ENCODE results near the gene NR1H4.
A peak's percentile ranks its signal among the peaks of the same experiment; 100 is the strongest.
"Not testable (repeated sequence)": the region's sequence is repeated elsewhere in the genome, so short reads cannot be mapped to it uniquely, and the experiment has no call there.

NR1H4 gene

GRCh38 chr12:100545092-100545491, 71.4 kb downstream of the NR1H4 start:
- H3K36me3 ChIP-seq (ENCODE audit: control insufficient read depth, insufficient read depth, low read length, severe bottlenecking) = no peaks in the 10 kb centered on the region
- no peak for DNase-seq (ENCODE audit: low read depth)
- no peak overlapping the region for H3K9ac ChIP-seq (ENCODE audit: low read length)
- H3K27me3 ChIP-seq (replicated peaks; ENCODE audit: control insufficient read depth, insufficient read depth, low read length) = peaks cover 5% of the 10 kb centered on the region
- no peak overlapping the region for H3K4me3 ChIP-seq (ENCODE audit: low read length)
- no peaks in the 10 kb centered on the region for H3K4me1 ChIP-seq (ENCODE audit: control insufficient read depth, insufficient read depth, low read length)
- no peaks in the 10 kb centered on the region for H3K9me3 ChIP-seq (ENCODE audit: control insufficient read depth, low read length)

- Histone ChIP-seq H3K4me3 (ENCODE audit: low read length) (no peak overlapping the region), H3K4me1 (ENCODE audit: control insufficient read depth, insufficient read depth, low read length) (peaks cover 13% of the 10 kb centered on the region), H3K9me3 (ENCODE audit: control insufficient read depth, low read length) (no peaks in the 10 kb centered on the region), H3K9ac (ENCODE audit: low read length) (peak overlapping the region; percentile 36), H3K27me3 (replicated peaks; ENCODE audit: control insufficient read depth, insufficient read depth, low read length) (no peaks in the 10 kb centered on the region), H3K36me3 (ENCODE audit: control insufficient read depth, insufficient read depth, low read length, severe bottlenecking) (no peaks in the 10 kb centered on the region)
- DNase-seq (ENCODE audit: low read depth) = peak; percentile 18
These were observed 80.3 kb downstream of the NR1H4 start for GRCh38 chr12:100553936-100554335.

DNA sequence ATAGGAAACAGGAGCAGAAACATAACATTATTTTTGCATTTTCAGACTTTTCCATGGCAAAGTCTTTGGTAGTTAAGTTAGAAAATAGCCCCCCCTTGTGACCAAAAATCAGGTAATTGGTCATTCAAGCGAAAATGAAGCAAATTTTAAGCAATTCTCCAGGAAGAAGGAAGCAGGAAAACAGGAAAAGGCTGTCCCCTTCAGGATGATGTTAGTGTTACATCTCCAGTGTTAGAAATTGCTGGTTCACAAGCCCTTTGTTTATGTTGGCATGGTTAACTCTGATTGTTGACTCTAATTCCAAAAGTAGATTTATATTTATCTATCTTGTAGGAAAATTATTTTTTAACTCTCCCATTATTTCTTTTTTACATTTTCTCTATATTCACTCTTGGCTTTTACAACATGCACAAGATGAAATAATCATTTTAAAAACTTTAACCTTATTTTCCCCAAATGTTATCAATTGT, 81.0 kb downstream of the NR1H4 start:
- H3K9me3 ChIP-seq (ENCODE audit: control insufficient read depth, low read length) = no peaks in the 10 kb centered on the region
- H3K9ac ChIP-seq (ENCODE audit: low read length) = peak overlapping the region; percentile 64
- H3K4me1 ChIP-seq (ENCODE audit: control insufficient read depth, insufficient read depth, low read length) = peaks cover 13% of the 10 kb centered on the region
- H3K4me3 ChIP-seq (ENCODE audit: low read length) = no peak overlapping the region
- H3K27me3 ChIP-seq (replicated peaks; ENCODE audit: control insufficient read depth, insufficient read depth, low read length) = no peaks in the 10 kb centered on the region
- H3K36me3 ChIP-seq (ENCODE audit: control insufficient read depth, insufficient read depth, low read length, severe bottlenecking) = no peaks in the 10 kb centered on the region
- peak; percentile 95 for DNase-seq (ENCODE audit: low read depth)

- no peaks in the 10 kb centered on the region for H3K27me3 ChIP-seq (replicated peaks; ENCODE audit: control insufficient read depth, insufficient read depth, low read length)
- H3K4me3 ChIP-seq (ENCODE audit: low read length) = no peak overlapping the region
- H3K9me3 ChIP-seq (ENCODE audit: control insufficient read depth, low read length) = no peaks in the 10 kb centered on the region
- H3K9ac ChIP-seq (ENCODE audit: low read length) = peak overlapping the region; percentile 64
- peaks cover 13% of the 10 kb centered on the region for H3K4me1 ChIP-seq (ENCODE audit: control insufficient read depth, insufficient read depth, low read length)
- peak; percentile 45 for DNase-seq (ENCODE audit: low read depth)
- no peaks in the 10 kb centered on the region for H3K36me3 ChIP-seq (ENCODE audit: control insufficient read depth, insufficient read depth, low read length, severe bottlenecking)
These were observed 82.1 kb downstream of the NR1H4 start for GRCh38 chr12:100555722-100556121.

DNA sequence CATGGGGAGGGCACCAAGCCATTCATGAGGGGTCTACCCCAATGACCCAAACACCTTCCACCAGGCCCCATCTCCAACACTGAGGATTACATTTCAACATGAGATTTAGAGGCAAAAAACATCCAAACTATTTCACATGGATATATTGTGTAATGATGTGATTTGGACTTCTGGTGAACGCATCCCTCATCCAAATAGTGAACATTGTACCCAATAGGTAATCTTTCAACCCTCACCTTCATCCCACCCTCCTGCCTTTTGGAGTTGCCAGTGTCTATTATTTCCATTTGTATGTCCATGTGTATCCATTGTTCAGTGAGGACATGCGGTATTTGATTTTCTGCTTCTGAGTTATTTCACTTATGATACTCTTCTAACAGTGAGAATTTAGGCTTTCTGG, 83.7 kb downstream of the NR1H4 start:
- H3K4me1 ChIP-seq (ENCODE audit: control insufficient read depth, insufficient read depth, low read length) = peaks cover 13% of the 10 kb centered on the region
- no peaks in the 10 kb centered on the region for H3K27me3 ChIP-seq (replicated peaks; ENCODE audit: control insufficient read depth, insufficient read depth, low read length)
- no peak overlapping the region for H3K4me3 ChIP-seq (ENCODE audit: low read length)
- no peak overlapping the region for H3K9ac ChIP-seq (ENCODE audit: low read length)
- no peaks in the 10 kb centered on the region for H3K36me3 ChIP-seq (ENCODE audit: control insufficient read depth, insufficient read depth, low read length, severe bottlenecking)
- no peak for DNase-seq (ENCODE audit: low read depth)
- no peaks in the 10 kb centered on the region for H3K9me3 ChIP-seq (ENCODE audit: control insufficient read depth, low read length)

GRCh38 chr12:100559261-100559660, 85.6 kb downstream of the NR1H4 start:
- not testable (repeated sequence) for H3K4me1 ChIP-seq (ENCODE audit: control insufficient read depth, insufficient read depth, low read length); H3K36me3 ChIP-seq (ENCODE audit: control insufficient read depth, insufficient read depth, low read length, severe bottlenecking); H3K4me3 ChIP-seq (ENCODE audit: low read length); DNase-seq (ENCODE audit: low read depth); H3K9ac ChIP-seq (ENCODE audit: low read length); H3K9me3 ChIP-seq (ENCODE audit: control insufficient read depth, low read length); H3K27me3 ChIP-seq (replicated peaks; ENCODE audit: control insufficient read depth, insufficient read depth, low read length)

GRCh38 chr12:100564090-100564489, 90.4 kb downstream of the NR1H4 start:
- Histone ChIP-seq H3K9me3 (ENCODE audit: control insufficient read depth, low read length) (no peaks in the 10 kb centered on the region), H3K36me3 (ENCODE audit: control insufficient read depth, insufficient read depth, low read length, severe bottlenecking) (no peaks in the 10 kb centered on the region), H3K9ac (ENCODE audit: low read length) (no peak overlapping the region), H3K27me3 (replicated peaks; ENCODE audit: control insufficient read depth, insufficient read depth, low read length) (no peaks in the 10 kb centered on the region), H3K4me3 (ENCODE audit: low read length) (no peak overlapping the region), H3K4me1 (ENCODE audit: control insufficient read depth, insufficient read depth, low read length) (no peaks in the 10 kb centered on the region)
- no peak for DNase-seq (ENCODE audit: low read depth)

DNA sequence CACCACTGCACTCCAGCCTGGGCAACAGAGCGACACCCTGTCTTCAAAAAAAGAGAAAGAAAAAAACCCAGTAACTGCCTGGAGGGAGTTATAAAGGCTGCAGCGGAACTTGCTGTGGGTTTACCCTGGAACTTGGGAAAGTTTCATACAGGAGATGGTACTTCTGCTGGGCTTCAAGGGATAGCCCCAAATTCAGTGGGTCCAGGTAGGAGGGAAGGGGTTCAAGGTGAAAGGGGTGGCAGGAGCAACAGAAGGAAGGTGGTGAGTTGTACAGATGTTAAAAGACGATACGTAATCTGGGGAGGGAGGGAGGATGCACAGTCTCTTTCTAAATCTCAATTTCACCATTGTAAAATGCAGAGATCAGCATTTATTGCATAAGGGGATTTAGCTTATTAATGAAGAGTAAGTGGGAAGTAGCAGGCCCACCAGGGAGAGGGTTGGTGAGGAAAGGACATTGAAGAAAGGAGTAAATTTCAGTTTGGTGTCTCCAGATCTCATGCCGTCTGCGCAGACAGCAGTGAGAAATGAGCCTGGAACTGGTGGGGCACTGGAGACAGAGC, 91.3 kb downstream of the NR1H4 start:
- Histone ChIP-seq H3K4me3 (ENCODE audit: low read length) (no peak overlapping the region), H3K9ac (ENCODE audit: low read length) (no peak overlapping the region), H3K27me3 (replicated peaks; ENCODE audit: control insufficient read depth, insufficient read depth, low read length) (no peaks in the 10 kb centered on the region), H3K36me3 (ENCODE audit: control insufficient read depth, insufficient read depth, low read length, severe bottlenecking) (no peaks in the 10 kb centered on the region), H3K4me1 (ENCODE audit: control insufficient read depth, insufficient read depth, low read length) (no peaks in the 10 kb centered on the region), H3K9me3 (ENCODE audit: control insufficient read depth, low read length) (no peaks in the 10 kb centered on the region)
- DNase-seq (ENCODE audit: low read depth) = no peak

GRCh38 chr12:100565987-100566545, 92.4 kb downstream of the NR1H4 start:
- Histone ChIP-seq H3K9me3 (ENCODE audit: control insufficient read depth, low read length) (no peaks in the 10 kb centered on the region), H3K4me3 (ENCODE audit: low read length) (no peak overlapping the region), H3K4me1 (ENCODE audit: control insufficient read depth, insufficient read depth, low read length) (no peaks in the 10 kb centered on the region), H3K27me3 (replicated peaks; ENCODE audit: control insufficient read depth, insufficient read depth, low read length) (no peaks in the 10 kb centered on the region), H3K36me3 (ENCODE audit: control insufficient read depth, insufficient read depth, low read length, severe bottlenecking) (no peaks in the 10 kb centered on the region), H3K9ac (ENCODE audit: low read length) (no peak overlapping the region)
- no peak for DNase-seq (ENCODE audit: low read depth)

DNA sequence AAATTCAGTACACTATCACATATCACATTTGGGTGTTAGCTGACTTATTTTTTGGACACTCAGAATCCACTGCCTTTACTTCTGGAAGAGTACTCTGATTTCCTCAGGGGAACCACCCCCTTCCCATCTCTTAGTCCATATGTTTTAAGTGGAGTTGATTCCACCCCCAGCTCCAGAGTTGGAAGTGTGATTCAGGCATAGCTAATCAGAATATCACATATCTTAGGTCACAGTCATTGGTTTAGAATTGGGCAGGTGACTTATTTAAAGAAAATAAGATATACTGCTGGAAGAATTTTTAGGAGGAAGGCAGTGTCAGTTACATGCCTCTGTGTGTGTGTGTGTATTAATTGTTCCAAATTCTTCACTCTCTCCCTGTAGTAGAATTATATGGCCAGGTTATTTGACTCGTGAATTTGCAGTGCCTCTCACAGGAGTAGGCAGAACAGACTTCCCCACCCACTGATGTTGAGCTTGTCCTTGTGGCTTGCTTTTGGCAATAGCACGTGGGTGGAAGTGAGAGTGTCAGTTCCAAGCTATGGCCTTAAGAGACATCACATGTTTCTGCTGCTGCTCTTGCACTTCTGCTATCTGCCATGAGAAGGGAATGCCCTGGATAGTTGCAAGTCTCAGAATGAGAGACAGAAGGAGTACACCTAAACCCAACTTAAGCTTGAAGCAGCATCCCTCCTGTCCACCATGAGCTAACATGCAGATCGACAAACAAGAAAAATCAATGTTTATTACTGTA, 93.4 kb downstream of the NR1H4 start:
- Histone ChIP-seq H3K36me3 (ENCODE audit: control insufficient read depth, insufficient read depth, low read length, severe bottlenecking) (no peaks in the 10 kb centered on the region), H3K4me3 (ENCODE audit: low read length) (no peak overlapping the region), H3K9me3 (ENCODE audit: control insufficient read depth, low read length) (no peaks in the 10 kb centered on the region), H3K27me3 (replicated peaks; ENCODE audit: control insufficient read depth, insufficient read depth, low read length) (no peaks in the 10 kb centered on the region), H3K4me1 (ENCODE audit: control insufficient read depth, insufficient read depth, low read length) (no peaks in the 10 kb centered on the region), H3K9ac (ENCODE audit: low read length) (no peak overlapping the region)
- no peak for DNase-seq (ENCODE audit: low read depth)

DNA sequence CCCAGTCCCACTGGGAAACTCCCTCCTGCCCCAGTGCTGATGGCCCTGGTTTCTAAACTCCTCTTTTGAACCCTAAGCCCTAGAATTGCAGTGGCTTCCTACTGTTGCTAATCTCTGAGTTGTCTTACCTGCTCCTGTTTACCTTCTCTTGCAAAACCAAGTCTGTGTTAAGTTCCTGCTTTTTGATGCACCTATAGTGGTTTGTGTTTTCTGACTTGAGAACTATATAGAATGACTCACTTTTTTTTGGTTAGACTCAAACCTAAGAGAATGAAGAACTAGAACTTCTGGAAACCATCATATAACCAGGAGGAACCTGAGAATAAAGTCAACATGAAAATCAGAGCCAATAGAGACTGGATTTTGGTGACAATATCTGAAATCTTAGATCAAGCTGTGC, 94.3 kb downstream of the NR1H4 start:
- Histone ChIP-seq H3K9me3 (ENCODE audit: control insufficient read depth, low read length) (no peaks in the 10 kb centered on the region), H3K36me3 (ENCODE audit: control insufficient read depth, insufficient read depth, low read length, severe bottlenecking) (no peaks in the 10 kb centered on the region), H3K4me3 (ENCODE audit: low read length) (no peak overlapping the region), H3K9ac (ENCODE audit: low read length) (no peak overlapping the region), H3K4me1 (ENCODE audit: control insufficient read depth, insufficient read depth, low read length) (peaks cover under 1% of the 10 kb centered on the region), H3K27me3 (replicated peaks; ENCODE audit: control insufficient read depth, insufficient read depth, low read length) (no peaks in the 10 kb centered on the region)
- DNase-seq (ENCODE audit: low read depth) = no peak
